CD4-positive, alpha-beta T cell (primary cell): ENCODE measurements around the gene ZNF493. TPM values are rescaled to one million over a fixed set of nuclear protein-coding genes. Genes with fewer than 3 reads are reported as not detected.

Experiments
- ATAC-seq: fragments of 200-7000 bp; cut with Tn5 transposase; one replicate; pipeline ENCODE4 v1.10.0; 2022; ENCODE audit warnings: mild to moderate bottlenecking; ENCODE audit not compliant: poor library complexity
- CTCF ChIA-PET: fragments of 350-600 bp; sonication (Branson Sonifier 250); formaldehyde crosslinking; loops from one replicate; lab custom pipeline; 2021; ENCODE audit warnings: antibody characterized with exemption, inconsistent platforms; lab: Charles Lee
- POLR2A ChIA-PET: fragments of 350-600 bp; sonication (Branson Sonifier 250); formaldehyde crosslinking; loops from one replicate; lab custom pipeline; 2021; ENCODE audit warnings: antibody characterized with exemption, inconsistent platforms; lab: Charles Lee
- DNase-seq, 14 experiments: peaks; one replicate each; pipeline ENCODE4 v3.0.0-alpha.2; 2013 to 2020; ENCODE audit warnings: mixed read lengths in 2 of 14
- H3K27ac ChIP-seq, 2 donors: one replicate each; pipeline versions ENCODE4 v1.5.1 to v1.7.0; 2013; ENCODE audit warnings: low read length in 2 of 2, low read depth in 1 of 2, mild to moderate bottlenecking in 1 of 2
- H3K27me3 ChIP-seq, 2 experiments: 1 replicate in 1 of 2; 2 replicates in 1 of 2; pipeline versions ENCODE4 v1.6.1 to v1.7.0; 2013; ENCODE audit warnings: low read length in 2 of 2, control low read depth in 1 of 2, mild to moderate bottlenecking in 1 of 2, moderate library complexity in 1 of 2; ENCODE audit not compliant: insufficient read depth in 2 of 2, control insufficient read depth in 1 of 2
- H3K36me3 ChIP-seq: one replicate; pipeline ENCODE4 v1.6.1; 2013; ENCODE audit warnings: low read length, control low read depth; ENCODE audit not compliant: insufficient read depth
- H3K4me1 ChIP-seq: one replicate; pipeline ENCODE4 v1.6.1; 2013; ENCODE audit warnings: low read length, control low read depth; ENCODE audit not compliant: insufficient read depth
- H3K4me3 ChIP-seq: one replicate; pipeline ENCODE4 v1.5.1; 2013; ENCODE audit warnings: mild to moderate bottlenecking, low read length, moderate library complexity
- H3K9me3 ChIP-seq, 2 experiments: 1 replicate in 1 of 2; 2 replicates in 1 of 2; pipeline versions ENCODE4 v1.6.1 to v1.7.0; 2013; ENCODE audit warnings: low read length in 2 of 2, mild to moderate bottlenecking in 2 of 2, control low read depth in 1 of 2, moderate library complexity in 1 of 2; ENCODE audit not compliant: control insufficient read depth in 1 of 2, insufficient read depth in 1 of 2
- H3K27ac Mint-ChIP-seq: one replicate; pipeline ENCODE4 v1.8.0; 2020; ENCODE audit warnings: mixed read lengths
- H3K27me3 Mint-ChIP-seq: one replicate; pipeline ENCODE4 v1.8.0; 2021; ENCODE audit warnings: mixed read lengths
- H3K36me3 Mint-ChIP-seq: one replicate; pipeline ENCODE4 v1.8.0; 2021; ENCODE audit warnings: low read depth, mixed read lengths
- H3K4me1 Mint-ChIP-seq: one replicate; pipeline ENCODE4 v1.8.0; 2021; ENCODE audit warnings: low read depth, mixed read lengths
- H3K4me3 Mint-ChIP-seq: one replicate; pipeline ENCODE4 v1.8.0; 2020; ENCODE audit warnings: mild to moderate bottlenecking, mixed read lengths
- H3K9me3 Mint-ChIP-seq: one replicate; pipeline ENCODE4 v1.8.0; 2020; ENCODE audit warnings: mixed read lengths
- intact Hi-C, 2 experiments: fragments of 100-400 bp; cut with DNase I in 1 of 2; cut with micrococcal nuclease in 1 of 2; formaldehyde crosslinking; loops; one replicate each; pipeline versions ENCODE4 v1.15.1 to v1.9.0; 2023 to 2025; cut with DNase I, micrococcal nuclease
- polyA plus RNA-seq, 2 donors: library from polyadenylated mRNA; unstranded; fragments of 120-200 nt; gene quantifications; one replicate each; pipeline ENCODE4 v1.2.1, GENCODE V29; 2013
- total RNA-seq, 174 experiments: library from RNA in 2 of 174; stranded (reverse) in 2 of 174; gene quantifications; one replicate each; pipeline ENCODE4 v1.2.3 and lab custom pipeline; 2021 to 2026
- TF ChIP-seq, protein P1 (sequence below): fragments of 200-600 bp; IDR thresholded peaks from one replicate; pipeline ENCODE4 v1.8.0; 2022; ENCODE audit warnings: antibody characterized with exemption, mild to moderate bottlenecking

The ZNF493 gene
- total RNA-seq (10 to 100 TPM; 39.5 to 41.2 TPM), total RNA-seq (lab: John Stamatoyannopoulos, UW) (9.5 to 108 (median 46.0) reads per million in 172 experiments)
- 25.6 TPM for polyA plus RNA-seq (2013, experiment 1 of 2)
- 13.1 TPM for polyA plus RNA-seq (2013, experiment 2 of 2)

DNA sequence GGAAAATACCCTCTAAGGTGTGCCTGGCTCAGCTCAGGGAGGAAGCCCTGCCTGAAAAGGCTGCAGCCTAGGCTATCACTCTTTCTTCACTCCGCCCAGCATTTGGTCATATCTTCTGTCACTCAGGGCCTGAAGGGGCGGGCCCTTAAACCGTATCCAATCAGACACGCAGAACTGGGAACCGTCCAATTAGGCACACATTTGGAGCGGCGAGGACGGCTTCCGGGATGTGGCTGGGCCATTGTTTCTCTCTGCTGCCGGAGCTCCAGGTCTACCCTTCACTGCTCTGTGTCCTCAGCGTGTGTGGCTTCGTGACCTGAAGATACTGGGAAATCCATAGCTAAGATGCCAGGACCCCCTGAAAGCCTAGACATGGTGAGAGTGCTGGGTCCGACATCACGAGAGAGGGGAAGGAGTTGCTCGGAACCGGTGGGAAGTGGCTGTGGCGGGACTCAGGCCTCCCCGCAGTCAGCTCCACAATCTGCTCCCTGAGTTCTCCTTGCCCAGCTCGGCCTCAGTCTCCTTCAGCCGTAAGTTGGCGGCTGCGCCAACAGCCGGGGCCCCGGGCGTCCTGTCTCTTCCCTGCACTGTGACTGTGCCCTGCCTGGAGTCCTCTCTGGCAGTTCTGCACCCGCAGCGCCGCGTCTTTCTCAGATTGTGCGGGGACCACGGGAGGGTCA lies at the start of gene ZNF493:
Gene ZNF493 (plus strand): TSS at position 241 of the 680 bp plus-strand sequence. CDS start 105 bp downstream, at position 346.
- intact Hi-C loops, result loop anchor here (2.0 to 10.0 kb wide), 6 partner anchors 38 to 1352 kb away; partner anchors contain the start of genes ZNF738 (in 2 of the 2), ZNF429 (in 1 of the 2) and ZNF708 (in 1 of the 2)
- H3K9me3 ChIP-seq, result peaks cover 0 to 27% of the 10 kb centered on the region in 2 experiments

GRCh38 chr19:21352830-21353229 lies 44.1 kb upstream of the ZNF493 start:
- POLR2A ChIA-PET, result interaction anchor here (0.6 to 0.7 kb wide), 2 partner anchors 44 to 693 kb away, joined by 3 read pairs; partner anchors contain the start of gene ZNF493
- CTCF ChIA-PET, result interaction anchor here (1.5 kb wide), 1 partner anchor 11 kb away, joined by 3 read pairs; no protein-coding TSS in a partner anchor

More for the DNA sequence above, at the start of gene ZNF493:
- H3K27me3 ChIP-seq, result no peaks in the 10 kb centered on the region
- Mint-ChIP-seq H3K27ac (peak within 1 kb of the TSS; percentile 82), H3K27me3 (no peaks in the 10 kb centered on the region), H3K9me3 (peaks cover 2% of the 10 kb centered on the region), H3K36me3 (peaks cover 65% of the 10 kb centered on the region), H3K4me1 (peaks cover 43% of the 10 kb centered on the region), H3K4me3 (peak within 1 kb of the TSS; percentile 98)
- H3K27ac ChIP-seq, result peak within 1 kb of the TSS; percentile 47 to 72
- H3K4me1 ChIP-seq, result peaks cover 14% of the 10 kb centered on the region
- TF ChIP-seq, protein P1, sequence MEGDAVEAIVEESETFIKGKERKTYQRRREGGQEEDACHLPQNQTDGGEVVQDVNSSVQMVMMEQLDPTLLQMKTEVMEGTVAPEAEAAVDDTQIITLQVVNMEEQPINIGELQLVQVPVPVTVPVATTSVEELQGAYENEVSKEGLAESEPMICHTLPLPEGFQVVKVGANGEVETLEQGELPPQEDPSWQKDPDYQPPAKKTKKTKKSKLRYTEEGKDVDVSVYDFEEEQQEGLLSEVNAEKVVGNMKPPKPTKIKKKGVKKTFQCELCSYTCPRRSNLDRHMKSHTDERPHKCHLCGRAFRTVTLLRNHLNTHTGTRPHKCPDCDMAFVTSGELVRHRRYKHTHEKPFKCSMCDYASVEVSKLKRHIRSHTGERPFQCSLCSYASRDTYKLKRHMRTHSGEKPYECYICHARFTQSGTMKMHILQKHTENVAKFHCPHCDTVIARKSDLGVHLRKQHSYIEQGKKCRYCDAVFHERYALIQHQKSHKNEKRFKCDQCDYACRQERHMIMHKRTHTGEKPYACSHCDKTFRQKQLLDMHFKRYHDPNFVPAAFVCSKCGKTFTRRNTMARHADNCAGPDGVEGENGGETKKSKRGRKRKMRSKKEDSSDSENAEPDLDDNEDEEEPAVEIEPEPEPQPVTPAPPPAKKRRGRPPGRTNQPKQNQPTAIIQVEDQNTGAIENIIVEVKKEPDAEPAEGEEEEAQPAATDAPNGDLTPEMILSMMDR, result no peak
- peaks cover 14% of the 10 kb centered on the region for H3K36me3 ChIP-seq
- POLR2A ChIA-PET, result interaction anchor here (0.6 to 2.4 kb wide), 34 partner anchors 9 to 1998 kb away, joined by 3 to 48 read pairs (median 4); partner anchors contain the start of genes ZNF100, ZNF429, ZNF43 and ZNF430
- DNase-seq (peak; percentile 81 to 97 (median 86)), ATAC-seq (peak; percentile 99)
- H3K4me3 ChIP-seq, result peak within 1 kb of the TSS; percentile 97
- CTCF ChIA-PET, result interaction anchor here (1.1 to 1.3 kb wide), 3 partner anchors 11 to 68 kb away, joined by 3 to 5 read pairs (median 3); partner anchors contain the start of gene ZNF708

More at GRCh38 chr19:21352830-21353229, 44.1 kb upstream of the ZNF493 start:
- ATAC-seq (no peak), DNase-seq (no peak)
- H3K9me3 ChIP-seq, result peaks cover 0 to 9% of the 10 kb centered on the region in 2 experiments
- no peak overlapping the region for H3K4me3 ChIP-seq
- H3K4me3 Mint-ChIP-seq, result no peak overlapping the region
- intact Hi-C loops, result no loop called here
- no peaks in the 10 kb centered on the region for H3K27me3 Mint-ChIP-seq
- TF ChIP-seq, protein P1, result no peak
- no peaks in the 10 kb centered on the region for H3K27me3 ChIP-seq
- H3K36me3 ChIP-seq, result no peaks in the 10 kb centered on the region
- no peaks in the 10 kb centered on the region for H3K36me3 Mint-ChIP-seq
- peaks cover 7% of the 10 kb centered on the region for H3K4me1 Mint-ChIP-seq
- no peak overlapping the region for H3K27ac Mint-ChIP-seq
- no peaks in the 10 kb centered on the region for H3K4me1 ChIP-seq
- H3K27ac ChIP-seq, result no peak overlapping the region
- H3K9me3 Mint-ChIP-seq, result peaks cover 11% of the 10 kb centered on the region
